SK-N-SH (cell line): ENCODE data around the gene HMGB2. TPM values are rescaled to one million over a fixed set of nuclear protein-coding genes. Genes with fewer than 3 reads are reported as not detected.

Source experiments
- CTCF ChIA-PET: fragments of 300-600, 350-600 bp; formaldehyde crosslinking; extraction: SDS; loops from one replicate; lab custom pipeline; 2021; lab: Yijun Ruan, JAX
- POLR2A ChIA-PET: fragments of 350-600 bp; sonication (Branson Sonifier 250); formaldehyde crosslinking; extraction: SDS; loops from one replicate; lab custom pipeline; 2020; ENCODE audit warnings: antibody characterized with exemption, inconsistent platforms; lab: Yijun Ruan, JAX
- DNase-seq: peaks from one replicate; pipeline ENCODE4 v3.0.0; 2012
- H2AFZ ChIP-seq: fragments of 200-600 bp; sonication (generic); 2 replicates; pipeline ENCODE4 v1.8.1; 2016; ENCODE audit warnings: antibody characterized with exemption, mild to moderate bottlenecking, low read depth
- H3F3A ChIP-seq: fragments of 200-600 bp; sonication (generic); replicated peaks from 2 replicates; pipeline ENCODE3; 2016; ENCODE audit warnings: antibody characterized with exemption, mild to moderate bottlenecking; ENCODE audit not compliant: insufficient read depth
- H3K27ac ChIP-seq, 2 experiments: fragments of 200-500 bp in 1 of 2; fragments of 200-600 bp in 1 of 2; sonication (Bioruptor generic) in 1 of 2; sonication (generic), shearing (Covaris generic) in 1 of 2; 2 replicates each; pipeline versions ENCODE4 v1.5.1 to v1.6.1; 2014 to 2016; ENCODE audit warnings: low read depth in 2 of 2, inconsistent platforms in 1 of 2, low read length in 1 of 2, mild to moderate bottlenecking in 1 of 2, mixed read lengths in 1 of 2
- H3K27me3 ChIP-seq: fragments of 200-600 bp; sonication (generic), shearing (Covaris generic); 2 replicates; pipeline ENCODE4 v1.6.1; 2016; ENCODE audit warnings: mixed run types; ENCODE audit not compliant: insufficient read depth
- H3K36me3 ChIP-seq, 2 experiments: fragments of 200-500 bp in 1 of 2; fragments of 200-600 bp in 1 of 2; sonication (Bioruptor generic) in 1 of 2; sonication (generic) in 1 of 2; replicated peaks in 1 of 2; 2 replicates each; pipeline versions ENCODE3 to v1.5.1; 2014 to 2016; ENCODE audit warnings: low read length in 1 of 2, mild to moderate bottlenecking in 1 of 2; ENCODE audit not compliant: insufficient read depth in 2 of 2, control insufficient read depth in 1 of 2
- H3K4me1 ChIP-seq, 2 experiments: fragments of 200-500 bp in 1 of 2; fragments of 200-600 bp in 1 of 2; sonication (Bioruptor generic) in 1 of 2; sonication (generic), shearing (Covaris generic) in 1 of 2; 2 replicates each; pipeline versions ENCODE4 v1.5.1 to v1.6.1; 2014 to 2016; ENCODE audit warnings: low read depth in 1 of 2, low read length in 1 of 2, mixed run types in 1 of 2; ENCODE audit not compliant: insufficient read depth in 2 of 2, control insufficient read depth in 1 of 2
- H3K4me2 ChIP-seq: fragments of 200-600 bp; sonication (generic), shearing (Covaris generic); 2 replicates; pipeline ENCODE4 v1.6.1; 2017; ENCODE audit warnings: mixed run types
- H3K4me3 ChIP-seq, 2 experiments: fragments of 200-500 bp in 1 of 2; fragments of 200-600 bp in 1 of 2; sonication (Bioruptor generic) in 1 of 2; sonication (generic), shearing (Covaris generic) in 1 of 2; 2 replicates each; pipeline versions ENCODE4 v1.5.1 to v1.8.1; 2014 to 2016; ENCODE audit warnings: low read depth in 2 of 2, inconsistent platforms in 1 of 2, low read length in 1 of 2, mild to moderate bottlenecking in 1 of 2, mixed read lengths in 1 of 2, moderate library complexity in 1 of 2
- H3K79me2 ChIP-seq: fragments of 200-600 bp; sonication (generic); 2 replicates; pipeline ENCODE4 v1.8.1; 2017; ENCODE audit warnings: mild to moderate bottlenecking; ENCODE audit not compliant: insufficient read depth
- H3K9ac ChIP-seq: fragments of 200-600 bp; sonication (generic); 2 replicates; pipeline ENCODE4 v1.6.1; 2017; ENCODE audit warnings: mixed run types
- H3K9me2 ChIP-seq: fragments of 200-600 bp; sonication (generic); 2 replicates; pipeline ENCODE4 v1.6.1; 2017; ENCODE audit warnings: mixed run types
- H3K9me3 ChIP-seq: fragments of 200-600 bp; sonication (generic); 2 replicates; pipeline ENCODE4 v1.6.1; 2017; ENCODE audit warnings: mixed run types, mild to moderate bottlenecking, moderate library complexity
- H4K20me1 ChIP-seq: fragments of 200-600 bp; sonication (generic); 2 replicates; pipeline ENCODE4 v1.6.1; 2017; ENCODE audit warnings: mild to moderate bottlenecking, mixed run types; ENCODE audit not compliant: insufficient read depth
- CHD2 ChIP-seq: fragments of 150-350 bp; IDR thresholded peaks from 2 replicates; pipeline ENCODE4 v1.6.1; 2018; ENCODE audit warnings: low read length; ENCODE audit not compliant: partially characterized antibody
- CTCF ChIP-seq: fragments of 200-600 bp; sonication (generic); IDR thresholded peaks from 2 replicates; pipeline ENCODE4 v1.6.1; 2017; ENCODE audit warnings: antibody characterized with exemption, mild to moderate bottlenecking, moderate library complexity
- ELF1 ChIP-seq: IDR thresholded peaks from 2 replicates; pipeline ENCODE4 v1.4.0; 2012
- EP300 ChIP-seq, 2 experiments: IDR thresholded peaks; 2 replicates each; pipeline versions ENCODE4 v1.4.0 to v1.6.1; 2012; ENCODE audit warnings: borderline replicate concordance in 1 of 2, low read depth in 1 of 2, low read length in 1 of 2
- FOSL2 ChIP-seq: IDR thresholded peaks from 2 replicates; pipeline ENCODE4 v1.4.0; 2012; ENCODE audit warnings: low read depth, mild to moderate bottlenecking, moderate library complexity, borderline replicate concordance
- GABPA ChIP-seq: IDR thresholded peaks from 2 replicates; pipeline ENCODE4 v1.4.0; 2012; ENCODE audit warnings: low read depth, mild to moderate bottlenecking
- GATA2 ChIP-seq: sonication (generic); formaldehyde crosslinking; IDR thresholded peaks from 2 replicates; pipeline ENCODE4 v1.5.0; 2020; ENCODE audit warnings: mild to moderate bottlenecking, missing genetic modification reagents
- IRF3 ChIP-seq: fragments of 150-350 bp; IDR thresholded peaks from 2 replicates; pipeline ENCODE4 v1.6.1; 2016; ENCODE audit warnings: mild to moderate bottlenecking, low read depth, low read length
- JUND ChIP-seq: IDR thresholded peaks from 2 replicates; pipeline ENCODE4 v1.4.0; 2012
- MAX ChIP-seq: IDR thresholded peaks from 2 replicates; pipeline ENCODE4 v1.4.0; 2012; ENCODE audit warnings: low read depth
- MXI1 ChIP-seq: IDR thresholded peaks from 2 replicates; pipeline ENCODE4 v1.6.1; 2012; ENCODE audit warnings: mild to moderate bottlenecking, low read depth, low read length, improper control_type of control experiment
- NRF1 ChIP-seq: IDR thresholded peaks from 2 replicates; pipeline ENCODE4 v1.6.1; 2012; ENCODE audit warnings: low read depth, mild to moderate bottlenecking, low read length
- PBX3 ChIP-seq: IDR thresholded peaks from 2 replicates; pipeline ENCODE4; 2012
- RAD21 ChIP-seq: IDR thresholded peaks from 2 replicates; pipeline ENCODE4 v1.6.1; 2012; ENCODE audit warnings: mild to moderate bottlenecking, low read length
- RXRA ChIP-seq: IDR thresholded peaks from 2 replicates; pipeline ENCODE4 v1.4.0; 2012; ENCODE audit warnings: low read depth, mild to moderate bottlenecking, borderline replicate concordance
- SIN3A ChIP-seq: IDR thresholded peaks from 2 replicates; pipeline ENCODE4 v1.6.1; 2012; ENCODE audit warnings: low read depth, mild to moderate bottlenecking, low read length, moderate library complexity, borderline replicate concordance
- SMC3 ChIP-seq: IDR thresholded peaks from 2 replicates; pipeline ENCODE4 v1.6.1; 2012; ENCODE audit warnings: low read depth, low read length, improper control_type of control experiment
- TCF12 ChIP-seq: IDR thresholded peaks from 2 replicates; pipeline ENCODE4 v1.4.0; 2012
- USF2 ChIP-seq: fragments of 150-350 bp; IDR thresholded peaks from 2 replicates; pipeline ENCODE4 v1.6.1; 2017; ENCODE audit warnings: antibody characterized with exemption, low read length, low read depth, borderline replicate concordance
- ZBTB33 ChIP-seq: IDR thresholded peaks from 2 replicates; pipeline ENCODE4 v1.4.0; 2012; ENCODE audit warnings: low read depth, borderline replicate concordance
- whole genome bisulfite sequencing: methylation state at CpG from one replicate; pipeline ENCODE4 v1.1.6; 2017; ENCODE audit warnings: low lambda C conversion rate; 5-methylcytosine and 5-hydroxymethylcytosine counted together
- polyA plus RNA-seq, 3 experiments: library from polyadenylated mRNA; depleted of rRNA; stranded (reverse); fragments of >200 nt; gene quantifications; 2 replicates each; pipeline ENCODE4 v1.2.3, GENCODE V29; 2012

The HMGB2 gene
- polyA plus RNA-seq, 1 of the 3 experiments (the other 2 are of a cell fraction): 130 TPM

GRCh38 chr4:173357939-173358338, 23.8 kb upstream of the HMGB2 start:
- TF ChIP-seq GABPA: no peak
- no peak for TF ChIP-seq JUND
- TF ChIP-seq CTCF: no peak
- no peak for TF ChIP-seq RXRA
- no peak for TF ChIP-seq NRF1
- no peak for TF ChIP-seq ELF1
- no peak for TF ChIP-seq SMC3
- TF ChIP-seq MAX: no peak
- TF ChIP-seq SIN3A: no peak
- no peak for TF ChIP-seq FOSL2
- Histone ChIP-seq H3K4me1 (0 out of 4 replicates have a peak, but pooled peaks cover 0 to 3% of the 10 kb centered on the region in 2 experiments), H3K27me3 (no peaks in the 10 kb centered on the region), H3K9ac (no peak overlapping the region), H4K20me1 (no peaks in the 10 kb centered on the region), H3K9me3 (no peaks in the 10 kb centered on the region), H3F3A (no peaks in the 10 kb centered on the region), H3K9me2 (no peaks in the 10 kb centered on the region), H3K4me2 (no peak overlapping the region), H3K36me3 (no peaks in the 10 kb centered on the region), H3K79me2 (no peaks in the 10 kb centered on the region), H3K27ac (no peak overlapping the region), H2AFZ (no peak overlapping the region), H3K4me3 (no peak overlapping the region)
- CTCF ChIA-PET: interaction anchor here (0.6 to 1.0 kb wide), 4 partner anchors 9 to 63 kb away, joined by 3 to 5 read pairs (median 3); no protein-coding TSS in a partner anchor
- 84% methylated on average over 2 of the region's 2 CpGs for WGBS
- no peak for DNase-seq
- POLR2A ChIA-PET: no interaction called here

GRCh38 chr4:173347467-173347866, 13.3 kb upstream of the HMGB2 start:
- no peak overlapping the region for H3K27ac ChIP-seq
- H3K9ac ChIP-seq: no peak overlapping the region
- H3F3A ChIP-seq: peaks cover 3% of the 10 kb centered on the region
- H3K4me1 ChIP-seq: peaks cover 0 to 6% of the 10 kb centered on the region in 2 experiments; a peak in 1 of 4 replicates
- CTCF ChIA-PET: interaction anchor here (1.0 to 2.4 kb wide), 3 partner anchors 8 to 46 kb away, joined by 3 to 7 read pairs (median 3); no protein-coding TSS in a partner anchor
- H3K4me3 ChIP-seq: no peak overlapping the region
- H3K4me2 ChIP-seq: no peak overlapping the region
- DNase-seq: no peak
- POLR2A ChIA-PET: no interaction called here
- TF ChIP-seq MXI1 (no peak), RAD21 (no peak), USF2 (no peak), JUND (no peak), SMC3 (no peak), IRF3 (no peak), ZBTB33 (no peak), CHD2 (no peak), RXRA (no peak), PBX3 (no peak), EP300 (IDR thresholded peaks at IDR 0.05; ENCODE audit: borderline replicate concordance in 1 of 2, low read depth in 1 of 2, low read length in 1 of 2) (no peak), TCF12 (no peak), ELF1 (no peak), GATA2 (CRISPR knock-in tag) (no peak)
- no peaks in the 10 kb centered on the region for H3K79me2 ChIP-seq
- no peaks in the 10 kb centered on the region for H3K9me2 ChIP-seq
- no peaks in the 10 kb centered on the region for H3K27me3 ChIP-seq
- H3K9me3 ChIP-seq: 0 out of 2 replicates have a peak, but pooled peaks cover 4% of the 10 kb centered on the region
- H4K20me1 ChIP-seq: no peaks in the 10 kb centered on the region
- 94% methylated on average over 1 of the region's 1 CpG for WGBS
- H2AFZ ChIP-seq: no peak overlapping the region
- H3K36me3 ChIP-seq: no peaks in the 10 kb centered on the region
